ENCODE data around the gene CLRN2. TPM values are rescaled to one million over a fixed set of nuclear protein-coding genes. Genes with fewer than 3 reads are reported as not detected.

CLRN2 gene
- total and polyA plus RNA-seq, 2 donors (not counting 3 experiments of a cell fraction or from before 2014, with no cell fraction given) = not detected

GRCh38 chr4:17512973-17513665 is 1.8 kb upstream of the CLRN2 start:
- H3K4me1 ChIP-seq (ENCODE audit: control insufficient read depth, extremely low read depth, insufficient read depth, low read length) = peaks cover 15% of the 10 kb centered on the region
- H2AFZ ChIP-seq (ENCODE audit: low read depth, low read length) = peak overlapping the region; percentile 9
- dilution Hi-C loops (cut with MboI; ENCODE audit: extremely low pct_ligation_motif_present, low sequenced_read_pairs) (no loop called here), intact Hi-C loops (cut with micrococcal nuclease) (loop anchor here (1.0 kb wide), 3 partner anchors 64 to 295 kb away; partner anchors contain the start of genes LAP3 and MED28)
- CTCF ChIA-PET = interaction anchor here (1.4 kb wide), 1 partner anchor 304 kb away, joined by 6 read pairs; no protein-coding TSS in a partner anchor
- no peaks in the 10 kb centered on the region for H4K20me1 ChIP-seq (replicated peaks; ENCODE audit: control insufficient read depth, extremely low read depth, insufficient read depth, low read length)
- H3K36me3 ChIP-seq (ENCODE audit: control insufficient read depth in 2 of 2, extremely low read depth in 1 of 2, insufficient read depth in 2 of 2, low read length in 2 of 2) = no peaks in the 10 kb centered on the region
- H3K4me3 ChIP-seq (replicated peaks in 1 of 3; ENCODE audit: insufficient read depth in 1 of 3, low read depth in 1 of 3, low read length in 3 of 3) = no peak overlapping the region
- POLR2A ChIA-PET = no interaction called here
- BruUV-seq (replicated peaks) = no TSS peak
- DNase-seq (ENCODE audit: low read depth, low spot score) (no peak), FAIRE-seq (no peak)
- no peak overlapping the region for H3K27ac ChIP-seq (ENCODE audit: insufficient read depth, low read depth, low read length)
- no peak overlapping the region for H3K4me2 ChIP-seq (ENCODE audit: insufficient read depth, low read length)
- H3K9ac ChIP-seq (replicated peaks; ENCODE audit: extremely low read depth, insufficient read depth, low read length) = no peak overlapping the region
- peaks cover 19% of the 10 kb centered on the region for H3K79me2 ChIP-seq (ENCODE audit: control insufficient read depth, insufficient read depth, low read length)
- no peaks in the 10 kb centered on the region for H3K9me3 ChIP-seq (replicated peaks; ENCODE audit: control insufficient read depth, insufficient read depth, low read length)
- TF ChIP-seq GATA2 (IDR thresholded peaks at IDR 0.05; ENCODE audit: insufficient read depth, insufficient read length, low read depth, low read length) (no peak), JUN (IDR thresholded peaks at IDR 0.05; ENCODE audit: borderline replicate concordance, insufficient read depth, insufficient read length, low read depth) (no peak), EZH2 (IDR thresholded peaks at IDR 0.05; ENCODE audit: borderline replicate concordance, low read depth, low read length, severe bottlenecking) (no peak), MYC (IDR thresholded peaks at IDR 0.05; ENCODE audit: low read depth, low read length) (no peak), CTCF (IDR thresholded peaks at IDR 0.05; ENCODE audit: extremely low read depth in 1 of 2, insufficient read depth in 1 of 2, low read depth in 1 of 2, low read length in 2 of 2) (no peak), FOS (IDR thresholded peaks at IDR 0.05; ENCODE audit: borderline replicate concordance, insufficient read depth, low read length) (no peak), POLR2A (IDR thresholded peaks at IDR 0.05; ENCODE audit: low read depth, low read length) (no peak), POLR2AphosphoS5 (IDR thresholded peaks at IDR 0.05; ENCODE audit: insufficient read depth, low read depth, low read length) (no peak), MAX (IDR thresholded peaks at IDR 0.05; ENCODE audit: insufficient read depth, insufficient read length) (no peak)
- H3K9me1 ChIP-seq (replicated peaks; ENCODE audit: control insufficient read depth, extremely low read depth, insufficient read depth, low read length) = no peaks in the 10 kb centered on the region
- H3K27me3 ChIP-seq (ENCODE audit: control insufficient read depth in 2 of 2, insufficient read depth in 2 of 2, low read length in 2 of 2) = peaks cover 21 to 22% of the 10 kb centered on the region in 2 experiments
